HepG2 (cell line): ENCODE measurements around the gene REP15. TPM values are rescaled to one million over a fixed set of nuclear protein-coding genes. Genes with fewer than 3 reads are reported as not detected.

Experiments
- ATAC-seq: fragments of 200-7000 bp; cut with Tn5 transposase; 3 replicates; pipeline ENCODE4 v1.9.1; 2020; ENCODE audit warnings: mild to moderate bottlenecking, moderate library complexity
- BruUV-seq: library from RNA; stranded (reverse); fragments of 400-500 nt; replicated peaks from 2 replicates; lab custom pipeline; 2021; lab: Mats Ljungman, UMichigan
- CTCF ChIA-PET: fragments of 300-600 bp; formaldehyde crosslinking; extraction: SDS; loops from one replicate; lab custom pipeline; 2021; ENCODE audit warnings: low total read pairs, inconsistent platforms, low intra/inter-chr PET ratio; lab: Yijun Ruan, JAX
- POLR2A ChIA-PET: fragments of 350-600 bp; sonication (Branson Sonifier 250); formaldehyde crosslinking; loops from one replicate; lab custom pipeline; 2020; ENCODE audit warnings: antibody characterized with exemption, inconsistent platforms; lab: Yijun Ruan, JAX
- DNase-seq: peaks from one replicate; pipeline ENCODE4 v3.0.0-alpha.2; 2015; ENCODE audit warnings: low spot score
- FAIRE-seq: peaks from 3 replicates; lab custom pipeline; 2011; peaks lifted over from hg19 to GRCh38; lab: Jason Lieb, UNC
- H2AFZ ChIP-seq: one replicate; pipeline ENCODE4 v1.6.1; 2011; ENCODE audit warnings: low read length, inconsistent platforms
- H3K27ac ChIP-seq: fragments of 300-600 bp; 3 replicates; pipeline ENCODE4 v1.8.0; 2011; ENCODE audit warnings: mixed run types, mild to moderate bottlenecking, mixed read lengths, low read length, inconsistent platforms; ENCODE audit not compliant: insufficient read depth; ENCODE audit errors: extremely low read length
- H3K27me3 ChIP-seq, 2 experiments: fragments of 200-600 bp in 1 of 2; 2 replicates in 1 of 2; 3 replicates in 1 of 2; pipeline versions ENCODE4 v1.6.0 to v1.8.0; 2011; ENCODE audit warnings: low read length in 2 of 2, mild to moderate bottlenecking in 2 of 2, moderate library complexity in 2 of 2, inconsistent platforms in 1 of 2; ENCODE audit not compliant: insufficient read depth in 2 of 2, control insufficient read depth in 1 of 2
- H3K36me3 ChIP-seq, 2 experiments: fragments of 200-600 bp in 1 of 2; replicated peaks in 1 of 2; 2 replicates in 1 of 2; 3 replicates in 1 of 2; pipeline versions ENCODE4 v1.5.1 to v1.8.0; 2011; ENCODE audit warnings: low read length in 2 of 2, inconsistent platforms in 1 of 2; ENCODE audit not compliant: insufficient read depth in 2 of 2, control insufficient read depth in 1 of 2
- H3K4me1 ChIP-seq: 2 replicates; pipeline ENCODE4 v1.5.1; 2012; ENCODE audit warnings: low read length, inconsistent platforms; ENCODE audit not compliant: insufficient read depth
- H3K4me2 ChIP-seq: 2 replicates; pipeline ENCODE4 v1.6.0; 2011; ENCODE audit warnings: low read depth, low read length, inconsistent platforms
- H3K4me3 ChIP-seq, 3 experiments: fragments of 200-600 bp in 1 of 3; sonication (generic), shearing (Covaris generic) in 1 of 3; replicated peaks in 1 of 3; 2 replicates each; pipeline ENCODE4 v1.5.1; 2011 to 2016; ENCODE audit warnings: low read length in 3 of 3, inconsistent platforms in 2 of 3, low read depth in 2 of 3, mild to moderate bottlenecking in 2 of 3, control low read depth in 1 of 3, mixed read lengths in 1 of 3; ENCODE audit not compliant: insufficient read depth in 1 of 3
- H3K79me2 ChIP-seq: one replicate; pipeline ENCODE4 v1.6.1; 2011; ENCODE audit warnings: low read length, inconsistent platforms; ENCODE audit not compliant: insufficient read depth
- H3K9ac ChIP-seq: 2 replicates; pipeline ENCODE4 v1.6.0; 2011; ENCODE audit warnings: mild to moderate bottlenecking, low read depth, low read length, inconsistent platforms; ENCODE audit not compliant: insufficient read depth
- H3K9me3 ChIP-seq: 2 replicates; pipeline ENCODE4 v1.5.1; 2012; ENCODE audit warnings: mild to moderate bottlenecking, low read length
- H4K20me1 ChIP-seq: 2 replicates; pipeline ENCODE4 v1.6.0; 2011; ENCODE audit warnings: inconsistent platforms, mild to moderate bottlenecking, low read length, moderate library complexity; ENCODE audit not compliant: insufficient read depth
- AFF4 ChIP-seq: sonication (generic); formaldehyde crosslinking; IDR thresholded peaks from 2 replicates; pipeline ENCODE4 v1.4.0; 2020; ENCODE audit warnings: missing genetic modification reagents
- CTCF ChIP-seq: sonication (generic); formaldehyde crosslinking; IDR thresholded peaks from 2 replicates; pipeline ENCODE4 v1.5.0; 2020; ENCODE audit warnings: mild to moderate bottlenecking, missing genetic modification reagents, moderate library complexity
- DMTF1 ChIP-seq: sonication (generic); formaldehyde crosslinking; IDR thresholded peaks from 2 replicates; pipeline ENCODE4 v1.4.0; 2020; ENCODE audit warnings: mild to moderate bottlenecking, missing genetic modification reagents
- ESRRA ChIP-seq: sonication (generic); formaldehyde crosslinking; IDR thresholded peaks from 2 replicates; pipeline ENCODE4 v1.5.1; 2020; ENCODE audit warnings: mild to moderate bottlenecking, low read depth, missing genetic modification reagents
- SMC3 ChIP-seq: IDR thresholded peaks from 2 replicates; pipeline ENCODE4 v1.6.1; 2011; ENCODE audit warnings: low read length, improper control_type of control experiment
- STAG1 ChIP-seq: sonication (generic); formaldehyde crosslinking; IDR thresholded peaks from 2 replicates; pipeline ENCODE4 v1.4.0; 2020; ENCODE audit warnings: missing genetic modification reagents
- WGBS: methylation state at CpG from one replicate; pipeline ENCODE4 v1.1.6; 2017; ENCODE audit warnings: low lambda C conversion rate; 5-methylcytosine and 5-hydroxymethylcytosine counted together
- in situ Hi-C: cut with HindIII; loops from 2 replicates; pipeline ENCODE4 v1.10.0; 2017; ENCODE audit warnings: low pct_unique_long_range_greater_than_20kb; ENCODE audit not compliant: extremely low pct_ligation_motif_present
- intact Hi-C: fragments of 100-400 bp; cut with micrococcal nuclease; formaldehyde crosslinking; loops from one replicate; pipeline ENCODE4 v1.10.0; 2022; ENCODE audit not compliant: unreplicated experiment
- polyA plus RNA-seq, 8 experiments: library from polyadenylated mRNA; depleted of rRNA in 3 of 8; stranded (reverse) in 7 of 8; unstranded in 1 of 8; fragments of >200 nt; fragmentation: Illumina TruSeq in 4 of 8; extraction: Trizol in 4 of 8; gene quantifications; 2 replicates each; pipeline versions ENCODE4 v1.2.1 to v1.2.3, GENCODE V29; 2011 to 2016; ENCODE audit warnings: low read depth in 4 of 8, missing spikeins in 1 of 8, mixed read lengths in 1 of 8; ENCODE audit not compliant: insufficient read depth in 1 of 8
- total RNA-seq, 5 experiments: library from RNA; depleted of rRNA; stranded (reverse); fragments of >200 nt; fragmentation: Illumina TruSeq; extraction: Trizol; gene quantifications; 2 replicates each; pipeline ENCODE4 v1.2.3, GENCODE V29; 2016; ENCODE audit warnings: low read depth in 1 of 5

REP15 gene
- total and polyA plus RNA-seq, 2 of the 13 experiments (the other 11 are each of a cell fraction or from before 2014, with no cell fraction given): 0.12 to 0.64 TPM

GRCh38 chr12:27732281-27732680, 36.0 kb downstream of the REP15 start:
- intact Hi-C loops: loop anchor here (2.0 to 10.0 kb wide), 3 partner anchors 21 to 1263 kb away; partner anchors contain the start of gene MRPS35
- WGBS: 67% methylated on average over 2 of the region's 2 CpGs

More at GRCh38 chr12:27732281-27732680, 36.0 kb downstream of the REP15 start:
- peaks cover 10 to 48% of the 10 kb centered on the region in 2 experiments for H3K36me3 ChIP-seq
- H3K4me1 ChIP-seq: no peaks in the 10 kb centered on the region
- peak; percentile 39 for DNase-seq
- ChIA-PET CTCF (interaction anchor here (0.8 to 2.3 kb wide), 5 partner anchors 28 to 440 kb away, joined by 4 to 21 read pairs (median 10); no protein-coding TSS in a partner anchor), POLR2A (no interaction called here)
- BruUV-seq: no TSS peak
- in situ Hi-C loops: loop anchor here (10.0 to 25.0 kb wide), 2 partner anchors 213 to 430 kb away; no protein-coding TSS in a partner anchor
- H2AFZ ChIP-seq: no peak overlapping the region
- ATAC-seq: peak; percentile 92
- H3K27ac ChIP-seq: no peak overlapping the region
- H3K4me3 ChIP-seq: no peak overlapping the region
- peak; percentile 37 for FAIRE-seq
- peaks cover 2% of the 10 kb centered on the region for H3K79me2 ChIP-seq
- H3K27me3 ChIP-seq: no peaks in the 10 kb centered on the region
- no peaks in the 10 kb centered on the region for H3K9me3 ChIP-seq
- no peak overlapping the region for H3K4me2 ChIP-seq
- TF ChIP-seq DMTF1 (CRISPR knock-in tag): no peak
- TF ChIP-seq AFF4 (CRISPR knock-in tag): no peak
- TF ChIP-seq SMC3: peak; percentile 22; the same call in 1 of the 2 replicates
- TF ChIP-seq ESRRA (CRISPR knock-in tag): peak; percentile 94
- peak; percentile 44; the same call in 1 of the 2 replicates for TF ChIP-seq STAG1 (CRISPR knock-in tag)
- peak; percentile 62 for TF ChIP-seq CTCF (CRISPR knock-in tag)
- no peak overlapping the region for H3K9ac ChIP-seq
- H4K20me1 ChIP-seq: peaks cover 7% of the 10 kb centered on the region; the same call in 1 of the 2 replicates
